ENCODE results near the gene WDR47. TPM values are rescaled to one million over a fixed set of nuclear protein-coding genes. Genes with fewer than 3 reads are reported as not detected.

The WDR47 gene
- total and polyA plus RNA-seq, 10 of the 15 experiments (the other 5 are each of a cell fraction or from before 2014, with no cell fraction given) = 2.4 to 9.7 (median 5.9) TPM

GRCh38 chr1:109050228-109050995 is 8.5 kb upstream of the WDR47 start (continued):
- no peak for TF ChIP-seq REST (IDR thresholded peaks at IDR 0.05; ENCODE audit: low read depth, low read length)
- no peak for TF ChIP-seq MYB (IDR thresholded peaks at IDR 0.05; ENCODE audit: borderline replicate concordance, low read depth, low read length)
- TF ChIP-seq KDM1A (IDR thresholded peaks at IDR 0.05; ENCODE audit: borderline replicate concordance) = no peak
- no peak for TF ChIP-seq STAT3 (IDR thresholded peaks at IDR 0.05; ENCODE audit: low read depth, low read length)
- no peak for TF ChIP-seq BACH1 (IDR thresholded peaks at IDR 0.05; ENCODE audit: borderline replicate concordance)
- no peak for TF ChIP-seq POLR2AphosphoS2 (IDR thresholded peaks at IDR 0.05; ENCODE audit: low read depth, low read length)
- TF ChIP-seq ELK1 (IDR thresholded peaks at IDR 0.05; ENCODE audit: low read depth, low read length) = no peak
- no peak for TF ChIP-seq PKNOX1 (IDR thresholded peaks at IDR 0.05)
